Epithelial cell of esophagus (primary cell): ENCODE data around the gene TMEM161B.
"Not testable (repeated sequence)": the region's sequence is repeated elsewhere in the genome, so short reads cannot be mapped to it uniquely, and the experiment has no call there.

ENCODE experiments used
- DNase-seq: peaks from one replicate; pipeline ENCODE4 v3.0.0; 2010; ENCODE audit warnings: low read depth
- H3K4me3 ChIP-seq: 2 replicates; pipeline ENCODE4 v1.5.1; 2011; ENCODE audit warnings: mild to moderate bottlenecking, low read length, control low read depth
- CTCF ChIP-seq: IDR thresholded peaks from 2 replicates; pipeline ENCODE4 v1.5.1; 2011; ENCODE audit warnings: low read depth, mild to moderate bottlenecking, low read length, control low read depth, inconsistent platforms; ENCODE audit not compliant: insufficient read depth; ENCODE audit errors: missing control alignments

TMEM161B gene

GRCh38 chr5:88287302-88287701, 18.7 kb upstream of the TMEM161B start:
- H3K4me3 ChIP-seq = no peak overlapping the region
- no peak for TF ChIP-seq CTCF
- no peak for DNase-seq

GRCh38 chr5:88283690-88284089, 15.0 kb upstream of the TMEM161B start:
- TF ChIP-seq CTCF = no peak
- DNase-seq = no peak
- H3K4me3 ChIP-seq = no peak overlapping the region

GRCh38 chr5:88281322-88281721, 12.7 kb upstream of the TMEM161B start:
- no peak for DNase-seq
- H3K4me3 ChIP-seq = no peak overlapping the region
- TF ChIP-seq CTCF = no peak

- no peak overlapping the region for H3K4me3 ChIP-seq
- TF ChIP-seq CTCF = no peak
- peak; percentile 68 for DNase-seq
These were observed 10.9 kb upstream of the TMEM161B start for GRCh38 chr5:88279584-88279983.

- H3K4me3 ChIP-seq = no peak overlapping the region
- DNase-seq = no peak
- no peak for TF ChIP-seq CTCF
These were observed 7.7 kb upstream of the TMEM161B start for GRCh38 chr5:88276378-88276777.

- no peak for TF ChIP-seq CTCF
- DNase-seq = no peak
- H3K4me3 ChIP-seq = no peak overlapping the region
These were observed 6.9 kb upstream of the TMEM161B start for GRCh38 chr5:88275581-88275980.

- TF ChIP-seq CTCF = no peak
- peak overlapping the region; percentile 96 for H3K4me3 ChIP-seq
- peak; percentile 45 for DNase-seq
These were observed 652 bp upstream of the TMEM161B start for GRCh38 chr5:88269222-88269771.

- not testable (repeated sequence) for DNase-seq, H3K4me3 ChIP-seq
These were observed 4.1 kb downstream of the TMEM161B start for GRCh38 chr5:88264565-88264964.
